Hepatocyte (in vitro differentiated cells): Measurements from ENCODE around the gene SALL1. TPM values are rescaled to one million over a fixed set of nuclear protein-coding genes. Genes with fewer than 3 reads are reported as not detected.
A peak's percentile ranks its signal among the peaks of the same experiment; 100 is the strongest.

ENCODE experiments used
- DNase-seq: peaks from one replicate; pipeline ENCODE4 v3.0.0-alpha.2; 2016; ENCODE audit warnings: low spot score
- H2AFZ ChIP-seq: fragments of 200-600 bp; sonication (generic); 2 replicates; pipeline ENCODE4 v1.6.0; 2016; ENCODE audit warnings: antibody characterized with exemption, mild to moderate bottlenecking
- H3K27ac ChIP-seq: fragments of 200-600 bp; sonication (generic); 2 replicates; pipeline ENCODE4 v1.5.1; 2016; ENCODE audit warnings: mild to moderate bottlenecking
- H3K27me3 ChIP-seq: fragments of 200-600 bp; sonication (generic); 2 replicates; pipeline ENCODE4 v1.6.1; 2016
- H3K36me3 ChIP-seq: fragments of 200-600 bp; sonication (generic); replicated peaks from 2 replicates; pipeline ENCODE4 v1.5.1; 2016; ENCODE audit warnings: low read depth; ENCODE audit not compliant: insufficient read depth
- H3K4me1 ChIP-seq: fragments of 200-600 bp; sonication (generic); 2 replicates; pipeline ENCODE4 v1.5.1; 2016; ENCODE audit warnings: mild to moderate bottlenecking, moderate library complexity; ENCODE audit not compliant: insufficient read depth
- H3K4me2 ChIP-seq: fragments of 200-600 bp; sonication (generic); 2 replicates; pipeline ENCODE4 v1.6.0; 2016
- H3K4me3 ChIP-seq: fragments of 200-600 bp; sonication (generic); 2 replicates; pipeline ENCODE4 v1.5.1; 2016; ENCODE audit warnings: mild to moderate bottlenecking
- H3K79me2 ChIP-seq: fragments of 200-600 bp; sonication (generic); 2 replicates; pipeline ENCODE4 v1.6.0; 2017; ENCODE audit warnings: mild to moderate bottlenecking
- H3K9me2 ChIP-seq: fragments of 200-600 bp; sonication (generic); replicated peaks from 2 replicates; pipeline ENCODE4 v1.6.0; 2017; ENCODE audit warnings: mild to moderate bottlenecking; ENCODE audit not compliant: insufficient read depth
- H3K9me3 ChIP-seq: fragments of 200-600 bp; sonication (generic); 2 replicates; pipeline ENCODE4 v1.5.1; 2016; ENCODE audit warnings: low read depth, mild to moderate bottlenecking
- H4K20me1 ChIP-seq: fragments of 200-600 bp; sonication (generic); 2 replicates; pipeline ENCODE4 v1.6.0; 2016; ENCODE audit warnings: mild to moderate bottlenecking; ENCODE audit not compliant: insufficient read depth, poor library complexity, severe bottlenecking
- EZH2 ChIP-seq: fragments of 200-600 bp; sonication (generic); IDR thresholded peaks from 2 replicates; pipeline ENCODE4 v1.6.1; 2016; ENCODE audit warnings: antibody characterized with exemption, mild to moderate bottlenecking, borderline replicate concordance
- EZH2phosphoT487 ChIP-seq: fragments of 200-600 bp; sonication (generic); IDR thresholded peaks from one replicate; pipeline ENCODE4 v1.6.1; 2018; ENCODE audit warnings: antibody characterized with exemption, mild to moderate bottlenecking, low read depth, moderate library complexity; ENCODE audit not compliant: unreplicated experiment, severe bottlenecking
- WGBS: methylation state at CpG from one replicate; pipeline ENCODE4 v1.1.6; 2016; ENCODE audit warnings: low lambda C conversion rate; ENCODE audit errors: missing lambda C conversion rate; 5-methylcytosine and 5-hydroxymethylcytosine counted together
- polyA plus RNA-seq: library from polyadenylated mRNA; unstranded; fragments of >200 nt; fragmentation: Nextera tagmentation; extraction: Ambion mirVana; gene quantifications from 2 replicates; pipeline ENCODE4 v1.2.1, GENCODE V29; 2016
- total RNA-seq: library from RNA; depleted of rRNA; stranded (reverse); fragments of >200 nt; gene quantifications from 2 replicates; pipeline ENCODE4 v1.2.3, GENCODE V29; 2014
- TF ChIP-seq, protein P1 (sequence below): fragments of 200-600 bp; sonication (generic); IDR thresholded peaks from 2 replicates; pipeline ENCODE4 v1.5.1; 2016; ENCODE audit warnings: antibody characterized with exemption, mild to moderate bottlenecking; ENCODE audit not compliant: poor library complexity

SALL1 gene
- total and polyA plus RNA-seq, 2 experiments from 2014 or later: 2.4 to 5.4 TPM

DNA sequence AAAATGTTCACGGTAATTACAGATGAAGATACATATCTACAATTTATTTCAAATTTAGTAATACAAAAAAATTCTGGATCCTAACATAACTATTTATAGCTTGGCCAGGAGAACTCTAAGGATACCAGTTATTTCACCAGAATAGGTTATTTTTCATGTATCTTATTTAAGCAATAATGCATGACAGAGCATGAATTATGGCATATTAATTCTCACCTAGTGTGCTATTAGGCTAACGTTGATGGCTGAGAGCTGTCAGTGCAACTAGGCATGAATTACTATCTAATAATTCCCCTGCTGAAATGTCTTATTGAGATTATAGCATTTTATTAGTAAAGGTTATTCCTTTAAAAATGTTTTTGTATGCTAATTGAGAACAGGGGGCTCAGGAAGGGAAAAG is 44.5 kb downstream of the SALL1 start:
- peaks cover 4% of the 10 kb centered on the region for H3K27me3 ChIP-seq

GRCh38 chr16:51103590-51103989 is 47.5 kb downstream of the SALL1 start:
- no peaks in the 10 kb centered on the region for H3K36me3 ChIP-seq
- H3K9me2 ChIP-seq: no peaks in the 10 kb centered on the region
- no peaks in the 10 kb centered on the region for H3K27me3 ChIP-seq
- no peak for DNase-seq
- H3K4me1 ChIP-seq: no peaks in the 10 kb centered on the region
- H3K4me2 ChIP-seq: no peak overlapping the region
- H3K4me3 ChIP-seq: no peak overlapping the region
- 87% methylated on average over 4 of the region's 4 CpGs for WGBS
- TF ChIP-seq EZH2 (no peak), EZH2phosphoT487 (no peak)
- TF ChIP-seq, protein P1, sequence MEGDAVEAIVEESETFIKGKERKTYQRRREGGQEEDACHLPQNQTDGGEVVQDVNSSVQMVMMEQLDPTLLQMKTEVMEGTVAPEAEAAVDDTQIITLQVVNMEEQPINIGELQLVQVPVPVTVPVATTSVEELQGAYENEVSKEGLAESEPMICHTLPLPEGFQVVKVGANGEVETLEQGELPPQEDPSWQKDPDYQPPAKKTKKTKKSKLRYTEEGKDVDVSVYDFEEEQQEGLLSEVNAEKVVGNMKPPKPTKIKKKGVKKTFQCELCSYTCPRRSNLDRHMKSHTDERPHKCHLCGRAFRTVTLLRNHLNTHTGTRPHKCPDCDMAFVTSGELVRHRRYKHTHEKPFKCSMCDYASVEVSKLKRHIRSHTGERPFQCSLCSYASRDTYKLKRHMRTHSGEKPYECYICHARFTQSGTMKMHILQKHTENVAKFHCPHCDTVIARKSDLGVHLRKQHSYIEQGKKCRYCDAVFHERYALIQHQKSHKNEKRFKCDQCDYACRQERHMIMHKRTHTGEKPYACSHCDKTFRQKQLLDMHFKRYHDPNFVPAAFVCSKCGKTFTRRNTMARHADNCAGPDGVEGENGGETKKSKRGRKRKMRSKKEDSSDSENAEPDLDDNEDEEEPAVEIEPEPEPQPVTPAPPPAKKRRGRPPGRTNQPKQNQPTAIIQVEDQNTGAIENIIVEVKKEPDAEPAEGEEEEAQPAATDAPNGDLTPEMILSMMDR: no peak
- H3K27ac ChIP-seq: no peak overlapping the region
- no peaks in the 10 kb centered on the region for H4K20me1 ChIP-seq
- no peaks in the 10 kb centered on the region for H3K79me2 ChIP-seq
- H2AFZ ChIP-seq: no peak overlapping the region
- no peaks in the 10 kb centered on the region for H3K9me3 ChIP-seq

More for the DNA sequence above, 44.5 kb downstream of the SALL1 start:
- 88% methylated on average over 2 of the region's 2 CpGs for WGBS
- Histone ChIP-seq H3K9me2 (no peaks in the 10 kb centered on the region), H3K4me1 (no peaks in the 10 kb centered on the region), H3K9me3 (no peaks in the 10 kb centered on the region), H3K27ac (no peak overlapping the region), H4K20me1 (no peaks in the 10 kb centered on the region), H2AFZ (no peak overlapping the region), H3K36me3 (no peaks in the 10 kb centered on the region), H3K79me2 (no peaks in the 10 kb centered on the region), H3K4me3 (no peak overlapping the region), H3K4me2 (no peak overlapping the region)
- TF ChIP-seq EZH2: no peak
- TF ChIP-seq, protein P1: no peak
- no peak for TF ChIP-seq EZH2phosphoT487
- DNase-seq: no peak

DNA sequence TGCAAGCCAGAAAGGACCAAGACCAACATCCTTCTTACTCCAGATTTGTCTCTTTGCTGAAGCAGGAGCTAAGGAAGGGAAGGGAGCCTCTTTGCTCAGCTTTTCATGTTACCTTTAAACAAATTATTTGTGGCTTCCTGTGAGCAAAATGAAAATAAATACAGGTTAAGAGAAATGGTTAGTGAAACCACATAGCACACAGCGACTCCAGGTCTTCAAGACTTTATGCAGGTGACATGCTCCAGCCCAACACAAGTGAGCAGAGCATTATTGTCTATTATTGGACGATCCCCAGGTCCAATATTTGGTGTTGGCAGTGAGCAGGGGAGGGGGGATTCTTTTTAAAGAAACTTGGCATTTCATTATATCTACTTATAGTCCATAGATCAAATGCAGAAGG is 53.3 kb downstream of the SALL1 start:
- WGBS: 90% methylated on average over 2 of the region's 2 CpGs
- H3K4me3 ChIP-seq: no peak overlapping the region
- no peak overlapping the region for H2AFZ ChIP-seq

GRCh38 chr16:51095890-51096626 is 55.0 kb downstream of the SALL1 start:
- Histone ChIP-seq H3K79me2 (no peaks in the 10 kb centered on the region), H3K27me3 (no peaks in the 10 kb centered on the region), H3K27ac (no peak overlapping the region), H3K4me3 (no peak overlapping the region), H3K9me2 (no peaks in the 10 kb centered on the region), H2AFZ (no peak overlapping the region), H4K20me1 (no peaks in the 10 kb centered on the region), H3K9me3 (no peaks in the 10 kb centered on the region), H3K36me3 (no peaks in the 10 kb centered on the region), H3K4me2 (peak overlapping the region; percentile 36), H3K4me1 (no peaks in the 10 kb centered on the region)
- WGBS: 66% methylated on average over 16 of the region's 16 CpGs
- DNase-seq: no peak
- TF ChIP-seq, protein P1: no peak
- no peak for TF ChIP-seq EZH2phosphoT487
- no peak for TF ChIP-seq EZH2

More for the DNA sequence above, 53.3 kb downstream of the SALL1 start:
- no peaks in the 10 kb centered on the region for H3K9me3 ChIP-seq
- H4K20me1 ChIP-seq: no peaks in the 10 kb centered on the region
- no peaks in the 10 kb centered on the region for H3K4me1 ChIP-seq
- no peaks in the 10 kb centered on the region for H3K79me2 ChIP-seq
- no peak for TF ChIP-seq EZH2
- H3K27ac ChIP-seq: no peak overlapping the region
- no peak overlapping the region for H3K4me2 ChIP-seq
- H3K27me3 ChIP-seq: no peaks in the 10 kb centered on the region
- no peaks in the 10 kb centered on the region for H3K9me2 ChIP-seq
- no peak for DNase-seq
- H3K36me3 ChIP-seq: no peaks in the 10 kb centered on the region
